WERI-Rb-1 (cell line): Measurements from ENCODE around the gene IRGC.

ENCODE experiments used
- DNase-seq: peaks from one replicate; pipeline ENCODE4 v3.0.0-alpha.2; 2020
- H3K27ac ChIP-seq: fragments of 250-450 bp; sonication (Bioruptor Pico); 2 replicates; pipeline ENCODE4 v1.5.1; 2020; ENCODE audit warnings: mild to moderate bottlenecking, moderate library complexity
- H3K27me3 ChIP-seq: fragments of 250-450 bp; sonication (Bioruptor Pico); 2 replicates; pipeline ENCODE4 v1.5.1; 2021; ENCODE audit warnings: mild to moderate bottlenecking, low read depth, moderate library complexity; ENCODE audit not compliant: insufficient read depth, severe bottlenecking
- H3K36me3 ChIP-seq: fragments of 250-450 bp; sonication (Bioruptor Pico); 2 replicates; pipeline ENCODE4 v1.5.1; 2020; ENCODE audit warnings: mild to moderate bottlenecking, moderate library complexity
- H3K4me3 ChIP-seq: 2 replicates; pipeline ENCODE4 v1.5.1; 2011; ENCODE audit warnings: low read depth, mild to moderate bottlenecking, control low read depth, low read length
- H3K9me3 ChIP-seq: fragments of 250-450 bp; sonication (Bioruptor Pico); 2 replicates; pipeline ENCODE4 v1.5.1; 2021; ENCODE audit warnings: mild to moderate bottlenecking, moderate library complexity; ENCODE audit not compliant: severe bottlenecking
- CTCF ChIP-seq: IDR thresholded peaks from 2 replicates; pipeline ENCODE4 v1.5.1; 2011; ENCODE audit warnings: low read depth, mild to moderate bottlenecking, control low read depth, inconsistent platforms, low read length

Gene IRGC

GRCh38 chr19:43747557-43748204, 31.8 kb downstream of the IRGC start:
- Histone ChIP-seq H3K9me3 (no peaks in the 10 kb centered on the region), H3K27me3 (no peaks in the 10 kb centered on the region), H3K4me3 (no peak overlapping the region), H3K36me3 (peaks cover 91% of the 10 kb centered on the region), H3K27ac (no peak overlapping the region)
- no peak for DNase-seq
- no peak for TF ChIP-seq CTCF

GRCh38 chr19:43748205-43748594, 32.3 kb downstream of the IRGC start:
- DNase-seq, result no peak
- Histone ChIP-seq H3K27ac (no peak overlapping the region), H3K4me3 (no peak overlapping the region), H3K36me3 (peaks cover 89% of the 10 kb centered on the region), H3K27me3 (no peaks in the 10 kb centered on the region), H3K9me3 (no peaks in the 10 kb centered on the region)
- no peak for TF ChIP-seq CTCF

DNA sequence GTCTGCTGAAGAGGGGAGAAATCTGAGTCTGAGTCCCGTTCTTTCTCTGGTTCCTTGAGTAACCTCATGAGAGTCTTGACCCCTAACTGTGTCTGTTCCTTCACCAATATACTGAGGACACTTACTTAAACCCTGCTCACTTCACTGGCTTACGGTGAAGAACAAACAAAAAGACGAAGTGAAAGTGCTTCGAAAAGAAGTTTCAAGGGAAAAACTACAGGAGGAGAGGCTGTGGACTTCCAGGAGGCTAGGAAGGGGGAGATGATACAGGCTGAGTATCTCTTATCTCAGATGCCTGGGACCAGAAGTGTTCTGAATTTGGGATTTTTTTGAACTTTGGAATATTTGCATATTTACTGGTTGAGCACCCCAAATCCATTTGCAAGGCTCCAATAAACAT, 32.8 kb downstream of the IRGC start:
- no peak for TF ChIP-seq CTCF
- DNase-seq, result no peak
- Histone ChIP-seq H3K9me3 (no peaks in the 10 kb centered on the region), H3K36me3 (peaks cover 84% of the 10 kb centered on the region), H3K4me3 (no peak overlapping the region), H3K27ac (no peak overlapping the region), H3K27me3 (no peaks in the 10 kb centered on the region)

DNA sequence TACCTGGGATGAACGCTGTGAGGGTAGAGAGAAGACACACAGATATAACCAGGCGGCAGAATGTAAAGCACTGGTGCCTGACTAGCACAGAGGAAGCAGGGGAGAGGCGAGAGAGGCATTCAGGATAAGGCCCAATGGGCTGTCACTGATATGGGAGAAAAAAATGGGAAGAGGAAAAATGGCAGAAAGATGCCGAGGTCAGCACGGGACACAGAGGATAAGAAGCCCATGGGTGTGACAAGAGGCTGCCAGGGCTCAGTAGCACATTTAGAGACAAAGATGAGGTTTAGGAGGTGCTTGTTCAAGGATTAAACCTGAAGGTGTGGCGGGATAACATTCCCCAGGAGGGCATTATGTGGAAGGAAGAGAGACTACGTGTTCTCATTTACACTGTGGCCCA, 33.3 kb downstream of the IRGC start:
- DNase-seq, result no peak
- Histone ChIP-seq H3K4me3 (no peak overlapping the region), H3K27me3 (no peaks in the 10 kb centered on the region), H3K9me3 (no peaks in the 10 kb centered on the region), H3K36me3 (peaks cover 79% of the 10 kb centered on the region), H3K27ac (no peak overlapping the region)
- no peak for TF ChIP-seq CTCF

- Histone ChIP-seq H3K27ac (no peak overlapping the region), H3K9me3 (no peaks in the 10 kb centered on the region), H3K36me3 (peaks cover 72% of the 10 kb centered on the region), H3K4me3 (no peak overlapping the region), H3K27me3 (no peaks in the 10 kb centered on the region)
- DNase-seq, result no peak
- TF ChIP-seq CTCF, result no peak
These were observed 34.0 kb downstream of the IRGC start for GRCh38 chr19:43749898-43750297.
